GM23338 (cell line): ENCODE results near the gene S100A6. TPM values are rescaled to one million over a fixed set of nuclear protein-coding genes. Genes with fewer than 3 reads are reported as not detected.

Experiments
- ATAC-seq: fragments of 200-7000 bp; cut with Tn5 transposase; 3 replicates; pipeline ENCODE4 v1.9.1; 2020
- DNase-seq: peaks from one replicate; pipeline ENCODE4 v3.0.0-alpha.2; 2015; ENCODE audit warnings: low spot score
- H2AFZ ChIP-seq: fragments of 200-600 bp; sonication (generic); 2 replicates; pipeline ENCODE4 v1.8.0; 2016; ENCODE audit warnings: antibody characterized with exemption, mild to moderate bottlenecking, moderate library complexity
- H3F3A ChIP-seq: fragments of 200-600 bp; sonication (generic); replicated peaks from 2 replicates; pipeline ENCODE4 v1.8.0; 2017; ENCODE audit warnings: antibody characterized with exemption, mixed run types, low read depth
- H3K27ac ChIP-seq: fragments of 200-600 bp; sonication (generic); 2 replicates; pipeline ENCODE4 v1.6.1; 2016; ENCODE audit warnings: low read depth
- H3K27me3 ChIP-seq: fragments of 200-600 bp; sonication (generic); 2 replicates; pipeline ENCODE4 v1.8.0; 2016; ENCODE audit warnings: mild to moderate bottlenecking, mixed run types, moderate library complexity; ENCODE audit not compliant: insufficient read depth
- H3K36me3 ChIP-seq: fragments of 200-600 bp; sonication (generic); 2 replicates; pipeline ENCODE4 v1.8.0; 2016; ENCODE audit warnings: mild to moderate bottlenecking; ENCODE audit not compliant: insufficient read depth
- H3K4me1 ChIP-seq: fragments of 200-600 bp; sonication (generic); 2 replicates; pipeline ENCODE4 v1.8.0; 2016; ENCODE audit warnings: mild to moderate bottlenecking, moderate library complexity; ENCODE audit not compliant: insufficient read depth
- H3K4me2 ChIP-seq: fragments of 200-600 bp; sonication (generic); 2 replicates; pipeline ENCODE4 v1.7.1; 2017; ENCODE audit warnings: mixed run types
- H3K4me3 ChIP-seq: fragments of 200-600 bp; sonication (generic); 2 replicates; pipeline ENCODE4 v1.6.1; 2016; ENCODE audit warnings: mixed run types
- H3K79me2 ChIP-seq: fragments of 200-600 bp; sonication (generic); replicated peaks from 2 replicates; pipeline ENCODE4 v1.8.0; 2017; ENCODE audit warnings: mild to moderate bottlenecking; ENCODE audit not compliant: insufficient read depth
- H3K9me2 ChIP-seq: fragments of 200-600 bp; sonication (generic); 2 replicates; pipeline ENCODE4 v1.8.0; 2017; ENCODE audit not compliant: insufficient read depth
- H4K20me1 ChIP-seq: fragments of 200-600 bp; sonication (generic); replicated peaks from 2 replicates; pipeline ENCODE4 v1.8.0; 2017; ENCODE audit warnings: mild to moderate bottlenecking; ENCODE audit not compliant: insufficient read depth
- H3K27ac Mint-ChIP-seq: 2 replicates; pipeline ENCODE4 v1.8.0; 2020; ENCODE audit warnings: inconsistent platforms, mild to moderate bottlenecking, moderate library complexity, mixed read lengths
- H3K27me3 Mint-ChIP-seq: 3 replicates; pipeline ENCODE4 v1.8.0; 2022; ENCODE audit warnings: low read depth, mild to moderate bottlenecking, moderate library complexity, mixed read lengths, inconsistent platforms; ENCODE audit not compliant: insufficient read depth, poor library complexity
- H3K36me3 Mint-ChIP-seq: 3 replicates; pipeline ENCODE4 v1.8.0; 2021; ENCODE audit warnings: low read depth, mild to moderate bottlenecking, inconsistent platforms, moderate library complexity, mixed read lengths
- H3K4me1 Mint-ChIP-seq: 3 replicates; pipeline ENCODE4 v1.8.0; 2020; ENCODE audit warnings: mild to moderate bottlenecking, inconsistent platforms, mixed read lengths
- H3K4me3 Mint-ChIP-seq: 3 replicates; pipeline ENCODE4 v1.8.0; 2021; ENCODE audit warnings: moderate library complexity, mild to moderate bottlenecking, inconsistent platforms, mixed read lengths
- H3K9me3 Mint-ChIP-seq: 3 replicates; pipeline ENCODE4 v1.8.0; 2020; ENCODE audit warnings: moderate library complexity, mild to moderate bottlenecking, inconsistent platforms, mixed read lengths
- CREB1 ChIP-seq: fragments of 250-450 bp; sonication (Bioruptor Pico); IDR thresholded peaks from 2 replicates; pipeline ENCODE4 v1.5.0; 2020; ENCODE audit warnings: low read depth, mild to moderate bottlenecking, moderate library complexity
- EZH2 ChIP-seq: fragments of 200-600 bp; sonication (generic); IDR thresholded peaks from one replicate; pipeline ENCODE4 v1.8.0; 2017; ENCODE audit warnings: antibody characterized with exemption, mild to moderate bottlenecking, low read depth; ENCODE audit not compliant: unreplicated experiment
- EZH2phosphoT487 ChIP-seq: fragments of 200-600 bp; sonication (generic); IDR thresholded peaks from one replicate; pipeline ENCODE4 v1.8.1; 2018; ENCODE audit warnings: antibody characterized with exemption; ENCODE audit not compliant: unreplicated experiment
- JUNB ChIP-seq: IDR thresholded peaks from one replicate; pipeline ENCODE4 v1.6.1; 2016; ENCODE audit warnings: antibody characterized with exemption; ENCODE audit not compliant: unreplicated experiment
- NANOG ChIP-seq: IDR thresholded peaks from 2 replicates; pipeline ENCODE4 v1.6.1; 2016; ENCODE audit warnings: antibody characterized with exemption, borderline replicate concordance
- POLR2AphosphoS5 ChIP-seq: IDR thresholded peaks from 2 replicates; pipeline ENCODE4 v1.6.1; 2016; ENCODE audit warnings: antibody characterized with exemption, low read depth
- STAT1 ChIP-seq: IDR thresholded peaks from one replicate; pipeline ENCODE4 v1.6.1; 2016; ENCODE audit warnings: antibody characterized with exemption; ENCODE audit not compliant: unreplicated experiment
- ZNF114 ChIP-seq: fragments of 250-450 bp; sonication (Bioruptor Pico); IDR thresholded peaks from 2 replicates; pipeline ENCODE4 v1.5.0; 2020; ENCODE audit warnings: mild to moderate bottlenecking, moderate library complexity
- ZNF331 ChIP-seq: fragments of 250-450 bp; sonication (Bioruptor Pico); IDR thresholded peaks from 2 replicates; pipeline ENCODE4 v1.5.0; 2020; ENCODE audit warnings: low read depth, mild to moderate bottlenecking, moderate library complexity
- ZNF462 ChIP-seq: fragments of 250-450 bp; sonication (Bioruptor Pico); IDR thresholded peaks from 2 replicates; pipeline ENCODE4 v1.5.0; 2020; ENCODE audit warnings: mild to moderate bottlenecking, moderate library complexity
- polyA plus RNA-seq: library from polyadenylated mRNA; unstranded; fragments of >200 nt; fragmentation: Nextera tagmentation; extraction: Ambion mirVana; gene quantifications from 2 replicates; pipeline ENCODE4 v1.2.1, GENCODE V29; 2016
- total RNA-seq: library from RNA; depleted of rRNA; stranded (reverse); fragments of >200 nt; shearing (Covaris generic); gene quantifications from 2 replicates; pipeline ENCODE4 v1.2.3, GENCODE V29; 2014
- TF ChIP-seq, protein P1 (sequence below), 2 experiments: fragments of 200-600 bp in 1 of 2; sonication (generic) in 1 of 2; conservative IDR thresholded peaks; 2 replicates each; pipeline versions ENCODE4 v1.5.1 to v1.6.1; 2016 to 2017; ENCODE audit warnings: antibody characterized with exemption in 2 of 2, low read depth in 2 of 2, mild to moderate bottlenecking in 2 of 2, moderate library complexity in 1 of 2

S100A6 gene
- total and polyA plus RNA-seq, 2 experiments from 2014 or later: 7.3 to 77.5 TPM

DNA sequence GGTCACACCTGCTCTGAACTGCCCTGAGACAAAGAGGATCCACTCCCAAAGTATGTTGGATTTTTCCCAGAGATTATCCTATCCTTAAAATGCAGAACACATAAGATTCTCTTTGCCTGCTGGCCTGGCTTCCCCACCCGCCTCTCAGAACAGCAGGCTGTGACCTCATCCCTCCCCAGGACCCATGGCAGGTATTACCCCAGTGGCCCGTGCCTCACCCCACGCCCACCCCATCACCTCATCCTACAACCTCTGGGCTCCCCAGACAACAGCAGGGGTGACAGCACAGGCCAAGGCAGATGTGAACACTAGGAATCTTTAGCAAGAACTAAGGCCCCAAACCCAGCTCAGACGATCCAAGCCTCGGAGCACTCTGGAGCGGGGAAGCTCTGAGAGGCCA lies 40.3 kb downstream of the S100A6 start:
- peak overlapping the region; percentile 89 for H2AFZ ChIP-seq
- no peak overlapping the region for H3K4me3 ChIP-seq
- DNase-seq (no peak), ATAC-seq (no peak)
- Mint-ChIP-seq H3K4me3 (no peak overlapping the region), H3K9me3 (no peaks in the 10 kb centered on the region), H3K27me3 (peaks cover 2% of the 10 kb centered on the region), H3K27ac (0 out of 2 replicates have a peak overlapping the region, but pooled peaks have one; percentile 30), H3K36me3 (no peaks in the 10 kb centered on the region), H3K4me1 (peaks cover 31% of the 10 kb centered on the region)
- H3K27ac ChIP-seq: no peak overlapping the region
- H3K79me2 ChIP-seq: no peaks in the 10 kb centered on the region
- TF ChIP-seq ZNF114 (CRISPR knock-in tag): no peak
- TF ChIP-seq EZH2phosphoT487: no peak
- no peak for TF ChIP-seq ZNF331
- TF ChIP-seq JUNB: no peak
- TF ChIP-seq NANOG: no peak
- no peak for TF ChIP-seq POLR2AphosphoS5
- no peak for TF ChIP-seq EZH2
- peaks cover 5% of the 10 kb centered on the region for H3K4me1 ChIP-seq
- H4K20me1 ChIP-seq: no peaks in the 10 kb centered on the region
- no peaks in the 10 kb centered on the region for H3K27me3 ChIP-seq
- no peak overlapping the region for H3K4me2 ChIP-seq
- H3K9me2 ChIP-seq: no peaks in the 10 kb centered on the region
- H3K36me3 ChIP-seq: no peaks in the 10 kb centered on the region
- H3F3A ChIP-seq: no peaks in the 10 kb centered on the region

DNA sequence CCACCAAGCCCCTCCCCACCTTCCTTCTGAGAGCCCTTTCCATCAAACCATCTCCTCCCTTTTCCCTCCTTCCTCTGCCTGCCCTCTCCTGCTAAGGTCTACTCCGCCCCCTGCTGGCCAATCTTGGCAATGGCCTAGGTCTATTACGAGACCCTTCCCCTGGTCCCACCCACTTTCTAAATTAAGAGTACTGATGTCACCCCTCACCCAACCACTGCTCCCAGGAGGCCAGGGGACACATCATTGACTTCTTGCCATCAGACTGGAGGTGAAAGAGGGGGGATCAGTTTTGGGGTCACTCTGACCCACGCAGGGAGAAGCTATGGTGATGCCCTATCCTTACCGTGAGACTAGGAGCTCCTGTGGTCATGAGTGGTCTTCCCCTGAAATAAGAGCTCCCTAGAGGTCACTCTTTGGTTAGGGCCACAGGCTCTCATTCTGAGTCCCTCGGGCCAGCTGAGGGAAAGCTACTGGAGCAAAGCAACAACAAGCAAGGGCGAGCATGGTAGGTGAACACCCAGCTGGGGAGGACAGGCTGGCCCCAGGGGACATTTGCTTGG lies 40.7 kb downstream of the S100A6 start:
- H3K4me3 ChIP-seq: no peak overlapping the region
- H3K79me2 ChIP-seq: no peaks in the 10 kb centered on the region
- H3K27me3 ChIP-seq: no peaks in the 10 kb centered on the region
- peaks cover 2% of the 10 kb centered on the region for H3K27me3 Mint-ChIP-seq
- peak overlapping the region; percentile 30; the same call in 1 of the 2 replicates for H3K27ac Mint-ChIP-seq
- H3K27ac ChIP-seq: no peak overlapping the region
- H3F3A ChIP-seq: no peaks in the 10 kb centered on the region
- no peaks in the 10 kb centered on the region for H3K9me2 ChIP-seq
- H3K4me3 Mint-ChIP-seq: no peak overlapping the region
- H3K4me1 ChIP-seq: peaks cover 5% of the 10 kb centered on the region
- DNase-seq (peak; percentile 99), ATAC-seq (peak; percentile 97)
- no peaks in the 10 kb centered on the region for H3K36me3 Mint-ChIP-seq
- no peak overlapping the region for H3K4me2 ChIP-seq
- no peaks in the 10 kb centered on the region for H3K36me3 ChIP-seq
- H3K9me3 Mint-ChIP-seq: no peaks in the 10 kb centered on the region
- H3K4me1 Mint-ChIP-seq: peaks cover 35% of the 10 kb centered on the region
- H2AFZ ChIP-seq: peak overlapping the region; percentile 89
- H4K20me1 ChIP-seq: no peaks in the 10 kb centered on the region
- no peak for TF ChIP-seq NANOG
- TF ChIP-seq, protein P1, sequence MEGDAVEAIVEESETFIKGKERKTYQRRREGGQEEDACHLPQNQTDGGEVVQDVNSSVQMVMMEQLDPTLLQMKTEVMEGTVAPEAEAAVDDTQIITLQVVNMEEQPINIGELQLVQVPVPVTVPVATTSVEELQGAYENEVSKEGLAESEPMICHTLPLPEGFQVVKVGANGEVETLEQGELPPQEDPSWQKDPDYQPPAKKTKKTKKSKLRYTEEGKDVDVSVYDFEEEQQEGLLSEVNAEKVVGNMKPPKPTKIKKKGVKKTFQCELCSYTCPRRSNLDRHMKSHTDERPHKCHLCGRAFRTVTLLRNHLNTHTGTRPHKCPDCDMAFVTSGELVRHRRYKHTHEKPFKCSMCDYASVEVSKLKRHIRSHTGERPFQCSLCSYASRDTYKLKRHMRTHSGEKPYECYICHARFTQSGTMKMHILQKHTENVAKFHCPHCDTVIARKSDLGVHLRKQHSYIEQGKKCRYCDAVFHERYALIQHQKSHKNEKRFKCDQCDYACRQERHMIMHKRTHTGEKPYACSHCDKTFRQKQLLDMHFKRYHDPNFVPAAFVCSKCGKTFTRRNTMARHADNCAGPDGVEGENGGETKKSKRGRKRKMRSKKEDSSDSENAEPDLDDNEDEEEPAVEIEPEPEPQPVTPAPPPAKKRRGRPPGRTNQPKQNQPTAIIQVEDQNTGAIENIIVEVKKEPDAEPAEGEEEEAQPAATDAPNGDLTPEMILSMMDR (conservative IDR thresholded peaks at IDR 0.05; ENCODE audit: low read depth in 2 of 2): peak; percentile 87 to 99
- TF ChIP-seq STAT1: no peak
- TF ChIP-seq ZNF462 (CRISPR knock-in tag): no peak
- no peak for TF ChIP-seq ZNF331
- TF ChIP-seq CREB1: peak; percentile 51
- TF ChIP-seq POLR2AphosphoS5: no peak
- TF ChIP-seq EZH2: no peak
- TF ChIP-seq EZH2phosphoT487: no peak
